ENCODE data around the gene MRPS12. TPM values are rescaled to one million over a fixed set of nuclear protein-coding genes. Genes with fewer than 3 reads are reported as not detected.
A peak's percentile ranks its signal among the peaks of the same experiment; 100 is the strongest.

MRPS12 gene
- total and polyA plus RNA-seq, 9 of the 15 experiments (the other 6 are each of a cell fraction or from before 2014, with no cell fraction given), result 8.1 to 174 (median 52.0) TPM

DNA sequence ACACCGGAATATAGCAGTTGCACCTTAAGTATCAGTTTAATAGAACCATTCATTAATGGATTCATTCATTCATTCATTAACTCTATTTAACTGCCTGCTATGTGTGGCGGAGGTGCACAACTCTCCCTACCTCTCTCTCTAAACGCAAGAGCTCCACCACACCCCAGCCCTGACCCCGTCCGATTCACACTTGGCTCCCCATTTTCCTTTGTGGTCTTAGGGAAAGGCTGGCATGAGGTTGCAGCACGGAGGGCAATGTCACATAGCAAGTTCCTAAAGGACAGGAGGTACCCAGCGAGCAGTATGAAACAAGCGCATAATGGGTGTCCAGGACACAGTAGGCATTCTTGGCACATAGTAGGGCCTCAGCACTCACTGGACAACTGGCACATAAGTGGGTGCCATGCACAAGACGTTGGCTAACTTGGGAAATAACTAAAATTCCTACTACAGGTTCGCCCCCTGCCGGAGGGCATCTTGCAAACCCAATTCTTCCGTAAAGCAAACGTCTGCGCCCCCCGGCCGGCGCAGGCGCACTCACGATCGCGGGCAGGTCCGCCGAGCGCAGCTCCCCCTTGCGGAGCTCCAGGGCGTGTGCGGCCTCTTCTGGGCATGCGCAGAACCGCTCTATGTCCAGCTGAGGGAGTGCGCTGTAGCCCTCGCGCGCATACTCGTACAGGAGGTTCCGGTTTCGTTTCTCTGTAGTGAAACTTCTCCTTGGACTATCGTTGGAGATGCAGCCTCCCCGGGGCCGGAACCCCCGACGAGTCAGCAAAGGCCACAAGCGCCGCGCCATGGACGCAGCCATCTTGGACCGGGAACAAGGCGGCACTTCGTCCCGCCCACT lies 592 bp upstream of the MRPS12 start, which contains the start of gene SARS2 (continued):
- TF ChIP-seq, protein P1, sequence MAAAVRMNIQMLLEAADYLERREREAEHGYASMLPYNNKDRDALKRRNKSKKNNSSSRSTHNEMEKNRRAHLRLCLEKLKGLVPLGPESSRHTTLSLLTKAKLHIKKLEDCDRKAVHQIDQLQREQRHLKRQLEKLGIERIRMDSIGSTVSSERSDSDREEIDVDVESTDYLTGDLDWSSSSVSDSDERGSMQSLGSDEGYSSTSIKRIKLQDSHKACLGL (CRISPR knock-in tag; IDR thresholded peaks at IDR 0.05; ENCODE audit: borderline replicate concordance, poor library complexity, severe bottlenecking), result peak; percentile 94
- TF ChIP-seq SNIP1 (IDR thresholded peaks at IDR 0.05; ENCODE audit: low read depth) (no peak), ZBTB17 (CRISPR knock-in tag; IDR thresholded peaks at IDR 0.05) (peak; percentile 65; the same call in 1 of the 2 replicates), CHD4 (IDR thresholded peaks at IDR 0.05; ENCODE audit: insufficient read depth, insufficient replicate concordance, low read depth, low read length, poor library complexity, severe bottlenecking) (peak; percentile 69), BCL6 (CRISPR knock-in tag; IDR thresholded peaks at IDR 0.05) (0 out of 2 replicates have a peak, but pooled peaks have one; percentile 25), SAFB2 (IDR thresholded peaks at IDR 0.05; ENCODE audit: borderline replicate concordance, low read depth, low read length, severe bottlenecking) (no peak), NFE2 (IDR thresholded peaks at IDR 0.05; ENCODE audit: low read depth) (peak; percentile 16; the same call in 1 of the 2 replicates), ZKSCAN3 (CRISPR knock-in tag; IDR thresholded peaks at IDR 0.05) (no peak), CCNT2 (IDR thresholded peaks at IDR 0.05; ENCODE audit: borderline replicate concordance, extremely low read depth, insufficient read length, low read depth, low read length) (peak; percentile 46), ZNF586 (CRISPR knock-in tag; conservative IDR thresholded peaks at IDR 0.05) (no peak), SAP30 (IDR thresholded peaks at IDR 0.05; ENCODE audit: borderline replicate concordance, insufficient read depth, low read depth, low read length, poor library complexity, severe bottlenecking) (peak; percentile 61), RAD51 (IDR thresholded peaks at IDR 0.05; ENCODE audit: borderline replicate concordance, low read depth) (no peak), SMAD1 (IDR thresholded peaks at IDR 0.05; ENCODE audit: low read depth, low read length, partially characterized antibody) (peak; percentile 57), CC2D1A (IDR thresholded peaks at IDR 0.05) (0 out of 2 replicates have a peak, but pooled peaks have one; percentile 51)
- TF ChIP-seq, protein P2, sequence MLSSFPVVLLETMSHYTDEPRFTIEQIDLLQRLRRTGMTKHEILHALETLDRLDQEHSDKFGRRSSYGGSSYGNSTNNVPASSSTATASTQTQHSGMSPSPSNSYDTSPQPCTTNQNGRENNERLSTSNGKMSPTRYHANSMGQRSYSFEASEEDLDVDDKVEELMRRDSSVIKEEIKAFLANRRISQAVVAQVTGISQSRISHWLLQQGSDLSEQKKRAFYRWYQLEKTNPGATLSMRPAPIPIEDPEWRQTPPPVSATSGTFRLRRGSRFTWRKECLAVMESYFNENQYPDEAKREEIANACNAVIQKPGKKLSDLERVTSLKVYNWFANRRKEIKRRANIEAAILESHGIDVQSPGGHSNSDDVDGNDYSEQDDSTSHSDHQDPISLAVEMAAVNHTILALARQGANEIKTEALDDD (IDR thresholded peaks at IDR 0.05), result no peak
- TF ChIP-seq, protein P3, sequence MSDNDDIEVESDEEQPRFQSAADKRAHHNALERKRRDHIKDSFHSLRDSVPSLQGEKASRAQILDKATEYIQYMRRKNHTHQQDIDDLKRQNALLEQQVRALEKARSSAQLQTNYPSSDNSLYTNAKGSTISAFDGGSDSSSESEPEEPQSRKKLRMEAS (CRISPR knock-in tag; IDR thresholded peaks at IDR 0.05), result peak; percentile 13; the same call in 1 of the 2 replicates
- TF ChIP-seq, protein P4, sequence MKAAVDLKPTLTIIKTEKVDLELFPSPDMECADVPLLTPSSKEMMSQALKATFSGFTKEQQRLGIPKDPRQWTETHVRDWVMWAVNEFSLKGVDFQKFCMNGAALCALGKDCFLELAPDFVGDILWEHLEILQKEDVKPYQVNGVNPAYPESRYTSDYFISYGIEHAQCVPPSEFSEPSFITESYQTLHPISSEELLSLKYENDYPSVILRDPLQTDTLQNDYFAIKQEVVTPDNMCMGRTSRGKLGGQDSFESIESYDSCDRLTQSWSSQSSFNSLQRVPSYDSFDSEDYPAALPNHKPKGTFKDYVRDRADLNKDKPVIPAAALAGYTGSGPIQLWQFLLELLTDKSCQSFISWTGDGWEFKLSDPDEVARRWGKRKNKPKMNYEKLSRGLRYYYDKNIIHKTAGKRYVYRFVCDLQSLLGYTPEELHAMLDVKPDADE (conservative IDR thresholded peaks at IDR 0.05; ENCODE audit: control insufficient read depth, low read depth, low read length), result peak; percentile 23; the same call in 1 of the 2 replicates
- TF ChIP-seq, protein P5, sequence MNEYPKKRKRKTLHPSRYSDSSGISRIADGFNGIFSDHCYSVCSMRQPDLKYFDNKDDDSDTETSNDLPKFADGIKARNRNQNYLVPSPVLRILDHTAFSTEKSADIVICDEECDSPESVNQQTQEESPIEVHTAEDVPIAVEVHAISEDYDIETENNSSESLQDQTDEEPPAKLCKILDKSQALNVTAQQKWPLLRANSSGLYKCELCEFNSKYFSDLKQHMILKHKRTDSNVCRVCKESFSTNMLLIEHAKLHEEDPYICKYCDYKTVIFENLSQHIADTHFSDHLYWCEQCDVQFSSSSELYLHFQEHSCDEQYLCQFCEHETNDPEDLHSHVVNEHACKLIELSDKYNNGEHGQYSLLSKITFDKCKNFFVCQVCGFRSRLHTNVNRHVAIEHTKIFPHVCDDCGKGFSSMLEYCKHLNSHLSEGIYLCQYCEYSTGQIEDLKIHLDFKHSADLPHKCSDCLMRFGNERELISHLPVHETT (CRISPR knock-in tag; conservative IDR thresholded peaks at IDR 0.05 in 1 of 2, IDR thresholded peaks at IDR 0.05 in 1 of 2), result peak in 1 of 2 experiments; percentile 97; a peak in 2 of 4 replicates
- TF ChIP-seq, protein P6, sequence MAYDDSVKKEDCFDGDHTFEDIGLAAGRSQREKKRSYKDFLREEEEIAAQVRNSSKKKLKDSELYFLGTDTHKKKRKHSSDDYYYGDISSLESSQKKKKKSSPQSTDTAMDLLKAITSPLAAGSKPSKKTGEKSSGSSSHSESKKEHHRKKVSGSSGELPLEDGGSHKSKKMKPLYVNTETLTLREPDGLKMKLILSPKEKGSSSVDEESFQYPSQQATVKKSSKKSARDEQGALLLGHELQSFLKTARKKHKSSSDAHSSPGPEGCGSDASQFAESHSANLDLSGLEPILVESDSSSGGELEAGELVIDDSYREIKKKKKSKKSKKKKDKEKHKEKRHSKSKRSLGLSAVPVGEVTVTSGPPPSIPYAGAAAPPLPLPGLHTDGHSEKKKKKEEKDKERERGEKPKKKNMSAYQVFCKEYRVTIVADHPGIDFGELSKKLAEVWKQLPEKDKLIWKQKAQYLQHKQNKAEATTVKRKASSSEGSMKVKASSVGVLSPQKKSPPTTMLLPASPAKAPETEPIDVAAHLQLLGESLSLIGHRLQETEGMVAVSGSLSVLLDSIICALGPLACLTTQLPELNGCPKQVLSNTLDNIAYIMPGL (CRISPR knock-in tag; IDR thresholded peaks at IDR 0.05), result 0 out of 2 replicates have a peak, but pooled peaks have one; percentile 35
